B cell (primary cell): ENCODE data around the gene ADCK2. TPM values are rescaled to one million over a fixed set of nuclear protein-coding genes. Genes with fewer than 3 reads are reported as not detected.

Experiments used
- ATAC-seq: fragments of 200-7000 bp; cut with Tn5 transposase; one replicate; pipeline ENCODE4 v1.10.0; 2021; ENCODE audit warnings: low read depth, mild to moderate bottlenecking, moderate number of reproducible peaks, moderate library complexity
- CTCF ChIA-PET: fragments of 350-600 bp; sonication (Branson Sonifier 250); formaldehyde crosslinking; loops from one replicate; lab custom pipeline; 2021; ENCODE audit warnings: antibody characterized with exemption, inconsistent platforms; lab: Charles Lee
- POLR2A ChIA-PET: fragments of 350-600 bp; sonication (Branson Sonifier 250); formaldehyde crosslinking; loops from one replicate; lab custom pipeline; 2021; ENCODE audit warnings: antibody characterized with exemption; lab: Charles Lee
- DNase-seq: peaks from one replicate; pipeline ENCODE4 v3.0.0; 2013
- H2AFZ ChIP-seq: 2 replicates; pipeline ENCODE4 v1.6.1; 2012; ENCODE audit warnings: mild to moderate bottlenecking, low read depth, low read length; ENCODE audit not compliant: insufficient read depth, poor library complexity, severe bottlenecking
- H3K27ac ChIP-seq, 2 donors: 1 replicate in 1 of 2; 2 replicates in 1 of 2; pipeline ENCODE4 v1.5.1; 2012 to 2013; ENCODE audit warnings: low read length in 2 of 2, mild to moderate bottlenecking in 2 of 2, moderate library complexity in 1 of 2
- H3K27me3 ChIP-seq, 4 experiments: fragments of 200-600 bp in 1 of 4; sonication (generic) in 1 of 4; replicated peaks in 1 of 4; 1 replicate in 2 of 4; 2 replicates in 2 of 4; pipeline versions ENCODE4 v1.6.1 to v1.7.0; 2013 to 2016; ENCODE audit warnings: low read length in 3 of 4, mild to moderate bottlenecking in 2 of 4, mixed read lengths in 1 of 4, moderate library complexity in 1 of 4; ENCODE audit not compliant: insufficient read depth in 4 of 4, control insufficient read depth in 3 of 4; ENCODE audit errors: control extremely low read depth in 1 of 4
- H3K36me3 ChIP-seq, 2 experiments: replicated peaks in 1 of 2; 1 replicate in 1 of 2; 2 replicates in 1 of 2; pipeline versions ENCODE4 v1.6.1 to v1.7.1; 2013; ENCODE audit warnings: low read length in 1 of 2; ENCODE audit not compliant: insufficient read depth in 2 of 2, control insufficient read depth in 1 of 2; ENCODE audit errors: control extremely low read depth in 1 of 2, extremely low read depth in 1 of 2
- H3K4me1 ChIP-seq, 2 donors: fragments of 200-600 bp in 1 of 2; sonication (generic) in 1 of 2; 1 replicate in 1 of 2; 2 replicates in 1 of 2; pipeline versions ENCODE4 v1.5.1 to v1.6.1; 2013 to 2017; ENCODE audit warnings: low read length in 2 of 2; ENCODE audit not compliant: control insufficient read depth in 2 of 2, insufficient read depth in 2 of 2
- H3K4me2 ChIP-seq: replicated peaks from 2 replicates; pipeline ENCODE3; 2012; ENCODE audit warnings: mild to moderate bottlenecking, low read depth, low read length; ENCODE audit not compliant: poor library complexity, severe bottlenecking
- H3K4me3 ChIP-seq, 5 experiments: fragments of 200-600 bp in 1 of 5; sonication (generic) in 1 of 5; 1 replicate in 3 of 5; 2 replicates in 2 of 5; pipeline versions ENCODE4 v1.5.1 to v1.7.0; 2011 to 2016; ENCODE audit warnings: low read length in 4 of 5, mild to moderate bottlenecking in 4 of 5, low read depth in 2 of 5, control low read depth in 1 of 5, moderate library complexity in 1 of 5; ENCODE audit not compliant: insufficient read depth in 1 of 5; ENCODE audit errors: control extremely low read depth in 1 of 5, extremely low read depth in 1 of 5
- H3K79me2 ChIP-seq: fragments of 200-600 bp; sonication (generic); one replicate; pipeline ENCODE4 v1.6.0; 2016; ENCODE audit warnings: low read length; ENCODE audit not compliant: control insufficient read depth, insufficient read depth
- H3K9ac ChIP-seq: fragments of 200-600 bp; sonication (generic); 2 replicates; pipeline ENCODE4 v1.6.1; 2017; ENCODE audit warnings: mild to moderate bottlenecking, low read length, moderate library complexity
- H3K9me3 ChIP-seq, 3 donors: one replicate each; pipeline versions ENCODE4 v1.6.1 to v1.7.1; 2013; ENCODE audit warnings: low read length in 2 of 3; ENCODE audit not compliant: control insufficient read depth in 2 of 3, insufficient read depth in 1 of 3; ENCODE audit errors: control extremely low read depth in 1 of 3
- H4K20me1 ChIP-seq: 2 replicates; pipeline ENCODE4 v1.6.0; 2012; ENCODE audit warnings: mild to moderate bottlenecking, low read length; ENCODE audit not compliant: insufficient read depth, control insufficient read depth, poor library complexity, severe bottlenecking
- H3K27ac Mint-ChIP-seq: one replicate; pipeline ENCODE4 v1.8.0; 2021; ENCODE audit warnings: mixed read lengths
- H3K27me3 Mint-ChIP-seq: one replicate; pipeline ENCODE4 v1.8.0; 2021; ENCODE audit warnings: mixed read lengths
- H3K4me1 Mint-ChIP-seq: one replicate; pipeline ENCODE4 v1.8.0; 2021; ENCODE audit warnings: mixed read lengths
- H3K4me3 Mint-ChIP-seq: one replicate; pipeline ENCODE4 v1.8.0; 2021; ENCODE audit warnings: mixed read lengths
- H3K9me3 Mint-ChIP-seq: one replicate; pipeline ENCODE4 v1.8.0; 2022; ENCODE audit warnings: mixed read lengths; ENCODE audit not compliant: insufficient read depth
- EZH2 ChIP-seq: IDR thresholded peaks from 2 replicates; pipeline ENCODE4 v1.6.1; 2012; ENCODE audit warnings: borderline replicate concordance, low read depth, mild to moderate bottlenecking, moderate library complexity, low read length; ENCODE audit not compliant: insufficient read depth, poor library complexity, severe bottlenecking
- WGBS: methylation state at CpG from one replicate; pipeline ENCODE4 v1.1.5; 2013; ENCODE audit warnings: missing lambda C conversion rate; ENCODE audit not compliant: insufficient coverage; 5-methylcytosine and 5-hydroxymethylcytosine counted together
- intact Hi-C: fragments of 100-400 bp; cut with micrococcal nuclease; formaldehyde crosslinking; loops from one replicate; pipeline ENCODE4 v1.10.0; 2022
- polyA plus RNA-seq: library from polyadenylated mRNA; depleted of rRNA; stranded (reverse); fragments of >200 nt; gene quantifications from 2 replicates; pipeline ENCODE4 v1.2.3, GENCODE V29; 2012
- total RNA-seq, 2 donors: library from RNA; stranded (reverse); fragments of 120-200 nt in 1 of 2; gene quantifications; 1 replicate in 1 of 2; 2 replicates in 1 of 2; pipeline versions ENCODE4 v1.2.3 to v1.2.4, GENCODE V29; 2013 to 2022
- TF ChIP-seq, protein P1 (sequence below): fragments of 200-600 bp; IDR thresholded peaks from one replicate; pipeline ENCODE4 v1.8.0; 2022; ENCODE audit warnings: antibody characterized with exemption, mild to moderate bottlenecking

The ADCK2 gene
- total and polyA plus RNA-seq, 2 donors (not counting 1 experiment from before 2014, with no cell fraction given), result 13.3 to 32.6 TPM

DNA sequence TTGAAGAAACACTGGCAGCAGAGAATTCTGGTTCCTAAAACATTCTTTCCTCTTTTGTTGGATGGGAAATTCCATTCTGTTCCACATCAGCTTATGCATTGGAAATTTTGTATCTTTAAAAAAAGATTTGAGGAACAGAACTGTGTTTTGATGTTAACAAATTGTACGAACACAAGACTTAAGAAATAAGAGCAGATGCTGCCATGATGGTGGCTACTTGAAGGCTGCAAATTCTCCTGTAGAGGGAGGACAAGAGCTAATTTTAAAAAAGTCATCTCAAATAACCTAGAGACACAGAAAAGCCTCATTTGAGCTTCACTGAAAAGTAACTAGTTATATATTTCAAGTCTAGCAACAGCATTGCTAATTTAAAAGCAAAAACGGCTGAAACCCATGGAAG is 53.5 kb downstream of the ADCK2 start:
- Mint-ChIP-seq H3K9me3 (no peaks in the 10 kb centered on the region), H3K4me1 (no peaks in the 10 kb centered on the region), H3K4me3 (no peak overlapping the region), H3K27me3 (no peaks in the 10 kb centered on the region), H3K27ac (no peak overlapping the region)
- no peak overlapping the region for H3K4me2 ChIP-seq
- no CpG with 5 or more reads among the region's 2 CpGs for WGBS
- no peaks in the 10 kb centered on the region for H4K20me1 ChIP-seq
- no peaks in the 10 kb centered on the region for H3K79me2 ChIP-seq
- H3K27me3 ChIP-seq, result no peaks in the 10 kb centered on the region
- CTCF ChIA-PET, result no interaction called here
- H2AFZ ChIP-seq, result no peak overlapping the region
- intact Hi-C loops, result no loop called here
- H3K36me3 ChIP-seq, result peaks cover 0 to 4% of the 10 kb centered on the region in 2 experiments
- no peaks in the 10 kb centered on the region for H3K9me3 ChIP-seq
- ATAC-seq (no peak), DNase-seq (no peak)
- TF ChIP-seq, protein P1, sequence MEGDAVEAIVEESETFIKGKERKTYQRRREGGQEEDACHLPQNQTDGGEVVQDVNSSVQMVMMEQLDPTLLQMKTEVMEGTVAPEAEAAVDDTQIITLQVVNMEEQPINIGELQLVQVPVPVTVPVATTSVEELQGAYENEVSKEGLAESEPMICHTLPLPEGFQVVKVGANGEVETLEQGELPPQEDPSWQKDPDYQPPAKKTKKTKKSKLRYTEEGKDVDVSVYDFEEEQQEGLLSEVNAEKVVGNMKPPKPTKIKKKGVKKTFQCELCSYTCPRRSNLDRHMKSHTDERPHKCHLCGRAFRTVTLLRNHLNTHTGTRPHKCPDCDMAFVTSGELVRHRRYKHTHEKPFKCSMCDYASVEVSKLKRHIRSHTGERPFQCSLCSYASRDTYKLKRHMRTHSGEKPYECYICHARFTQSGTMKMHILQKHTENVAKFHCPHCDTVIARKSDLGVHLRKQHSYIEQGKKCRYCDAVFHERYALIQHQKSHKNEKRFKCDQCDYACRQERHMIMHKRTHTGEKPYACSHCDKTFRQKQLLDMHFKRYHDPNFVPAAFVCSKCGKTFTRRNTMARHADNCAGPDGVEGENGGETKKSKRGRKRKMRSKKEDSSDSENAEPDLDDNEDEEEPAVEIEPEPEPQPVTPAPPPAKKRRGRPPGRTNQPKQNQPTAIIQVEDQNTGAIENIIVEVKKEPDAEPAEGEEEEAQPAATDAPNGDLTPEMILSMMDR, result peak; percentile 34
- no peak for TF ChIP-seq EZH2
- no peak overlapping the region for H3K27ac ChIP-seq
- H3K4me3 ChIP-seq, result no peak overlapping the region
- H3K9ac ChIP-seq, result no peak overlapping the region
- H3K4me1 ChIP-seq, result no peaks in the 10 kb centered on the region
- POLR2A ChIA-PET, result no interaction called here

DNA sequence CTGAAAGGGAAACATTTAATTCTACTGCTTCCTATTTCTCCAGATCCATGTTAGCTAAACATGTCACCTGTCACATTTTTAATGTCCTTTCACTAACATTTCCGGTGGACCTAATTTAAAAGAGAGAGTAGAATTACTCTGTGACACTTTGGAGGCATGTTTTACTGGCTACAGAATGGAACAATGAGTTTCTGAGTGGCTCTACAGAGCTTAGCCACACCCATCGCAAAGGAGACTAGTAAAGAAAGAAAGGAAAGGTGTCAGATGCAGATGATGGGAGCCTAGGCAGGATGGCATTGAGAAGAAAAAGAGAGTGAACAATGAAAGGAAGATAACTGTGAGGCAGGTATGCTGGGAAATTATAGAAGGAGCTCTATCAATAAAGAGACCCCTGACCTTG is 59.7 kb downstream of the ADCK2 start:
- H3K27me3 ChIP-seq, result no peaks in the 10 kb centered on the region
- no peaks in the 10 kb centered on the region for H3K79me2 ChIP-seq
- H2AFZ ChIP-seq, result no peak overlapping the region
- TF ChIP-seq, protein P1, result no peak
- POLR2A ChIA-PET, result no interaction called here
- DNase-seq (no peak), ATAC-seq (no peak)
- H4K20me1 ChIP-seq, result no peaks in the 10 kb centered on the region
- 82% methylated on average over 1 of the region's 2 CpGs for WGBS
- H3K4me1 ChIP-seq, result no peaks in the 10 kb centered on the region
- H3K36me3 ChIP-seq, result peaks cover 2 to 5% of the 10 kb centered on the region in 2 experiments
- no peaks in the 10 kb centered on the region for H3K4me1 Mint-ChIP-seq
- no peaks in the 10 kb centered on the region for H3K9me3 ChIP-seq
- no peak overlapping the region for H3K4me3 Mint-ChIP-seq
- no peak overlapping the region for H3K27ac Mint-ChIP-seq
- H3K27me3 Mint-ChIP-seq, result no peaks in the 10 kb centered on the region
- no peak overlapping the region for H3K4me3 ChIP-seq
- no peak overlapping the region for H3K27ac ChIP-seq
- no peak overlapping the region for H3K9ac ChIP-seq
- no peaks in the 10 kb centered on the region for H3K9me3 Mint-ChIP-seq
- CTCF ChIA-PET, result no interaction called here
- intact Hi-C loops, result no loop called here
- H3K4me2 ChIP-seq, result no peak overlapping the region
